Measurements from ENCODE around the gene FBXO9.

GRCh38 chr6:53107091-53107490 lies 41.9 kb downstream of the FBXO9 start:
- TF ChIP-seq CTCF (IDR thresholded peaks at IDR 0.05) = no peak
- TF ChIP-seq POLR2A (IDR thresholded peaks at IDR 0.05) = no peak
- no peak for TF ChIP-seq EP300 (IDR thresholded peaks at IDR 0.05; ENCODE audit: low read depth)
- TF ChIP-seq POLR2AphosphoS5 (IDR thresholded peaks at IDR 0.05) = no peak

Data from transverse colon (tissue), 4 donors.